ENCODE data around the gene SIGLECL1.
"Not testable (repeated sequence)": the region's sequence is repeated elsewhere in the genome, so short reads cannot be mapped to it uniquely, and the experiment has no call there.

The SIGLECL1 gene

DNA sequence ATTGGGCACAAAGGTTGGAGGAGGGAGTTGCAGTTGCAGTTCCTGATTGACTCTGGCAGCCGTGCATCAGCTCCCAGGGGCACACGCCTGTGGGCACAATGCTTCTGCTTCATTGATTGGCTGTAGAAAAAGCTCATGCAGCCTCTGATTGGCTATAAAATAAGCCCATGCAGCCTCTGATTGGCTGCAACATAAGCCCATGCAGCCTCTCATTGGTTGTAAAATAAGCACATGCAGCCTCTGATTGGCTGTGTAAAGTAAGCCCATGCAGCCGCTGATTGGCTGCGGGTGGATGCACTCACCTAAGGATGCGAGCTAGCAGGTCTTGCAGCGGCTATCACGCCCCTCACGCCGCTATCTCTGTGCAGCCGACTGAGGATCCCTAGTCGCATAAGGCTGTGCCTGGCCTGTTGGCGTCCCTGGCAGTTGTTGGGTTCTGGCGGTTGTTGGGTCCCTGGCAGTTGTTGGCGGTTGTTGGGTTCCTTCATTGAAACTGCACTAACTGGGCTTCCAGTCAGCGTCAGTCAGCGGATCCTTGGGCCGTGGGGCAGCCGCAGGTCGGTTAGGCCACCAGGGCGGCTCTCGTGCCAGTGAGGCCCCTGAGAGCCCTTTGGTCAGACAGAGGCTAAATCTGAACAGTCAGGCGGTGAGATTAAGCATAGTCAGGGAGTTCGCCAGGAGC, at the start of gene SIGLECL1:
Gene SIGLECL1, plus strand, starts transcription at position 295 of the 682 bp plus-strand sequence. CDS start 12,993 bp downstream, outside the sequence.
- in situ Hi-C loops (cut with MboI; ENCODE audit: low sequenced_read_pairs): loop anchor here (10.0 kb wide), 1 partner anchor 86 kb away; no protein-coding TSS in a partner anchor

DNA sequence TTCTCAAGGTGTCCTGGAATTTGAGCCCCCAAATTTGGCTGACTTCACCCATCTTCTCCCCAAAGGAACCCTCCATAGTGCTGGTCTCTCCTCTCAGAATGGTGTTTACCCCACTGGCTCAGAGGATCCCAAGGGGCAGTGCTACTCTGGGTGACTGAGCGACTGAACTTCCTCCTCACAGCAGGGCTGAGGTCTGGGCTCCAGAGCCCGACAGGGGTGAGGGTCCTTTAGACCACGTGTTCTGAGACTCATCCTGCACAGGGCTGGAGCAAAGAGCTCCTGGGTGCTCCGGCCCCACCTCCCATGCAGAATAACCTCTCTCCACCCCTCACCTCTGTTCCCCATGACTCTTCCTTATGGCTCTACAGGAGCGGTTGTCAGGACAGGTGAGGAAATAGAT, 49.2 kb upstream of the SIGLECL1 start:
- in situ Hi-C loops (cut with MboI; ENCODE audit: low sequenced_read_pairs): no loop called here

DNA sequence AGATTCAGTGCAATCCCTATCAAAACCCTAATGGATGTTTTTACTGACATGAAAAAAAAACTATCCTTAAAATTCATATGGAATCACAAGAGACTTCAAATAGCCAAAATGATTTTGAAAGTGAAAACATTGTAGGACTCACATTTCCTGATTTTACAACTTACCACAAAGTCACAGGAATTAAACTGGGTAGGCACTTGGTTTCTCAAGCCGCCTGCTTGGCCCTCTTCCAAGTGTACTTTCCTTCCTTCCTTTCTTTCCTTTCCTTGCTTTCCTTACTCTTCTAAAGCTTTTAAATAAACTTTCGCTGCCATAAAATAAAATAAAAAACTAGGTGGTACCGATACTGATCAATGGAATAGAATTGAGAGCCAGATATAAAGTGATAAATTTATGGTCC, 47.0 kb upstream of the SIGLECL1 start:
- in situ Hi-C loops (cut with MboI; ENCODE audit: low sequenced_read_pairs): no loop called here

GRCh38 chr19:51204321-51204720, 46.6 kb upstream of the SIGLECL1 start:
- in situ Hi-C loops (cut with MboI; ENCODE audit: low sequenced_read_pairs): no loop called here

- in situ Hi-C loops (cut with MboI; ENCODE audit: low sequenced_read_pairs): no loop called here
Observed at GRCh38 chr19:51207747-51208146, 43.1 kb upstream of the SIGLECL1 start.

- in situ Hi-C loops (cut with MboI; ENCODE audit: low sequenced_read_pairs): no loop called here
Observed at GRCh38 chr19:51210191-51210784, 40.6 kb upstream of the SIGLECL1 start.

GRCh38 chr19:51210874-51211361, 40.0 kb upstream of the SIGLECL1 start:
- in situ Hi-C loops (cut with MboI; ENCODE audit: low sequenced_read_pairs): not testable (repeated sequence)

DNA sequence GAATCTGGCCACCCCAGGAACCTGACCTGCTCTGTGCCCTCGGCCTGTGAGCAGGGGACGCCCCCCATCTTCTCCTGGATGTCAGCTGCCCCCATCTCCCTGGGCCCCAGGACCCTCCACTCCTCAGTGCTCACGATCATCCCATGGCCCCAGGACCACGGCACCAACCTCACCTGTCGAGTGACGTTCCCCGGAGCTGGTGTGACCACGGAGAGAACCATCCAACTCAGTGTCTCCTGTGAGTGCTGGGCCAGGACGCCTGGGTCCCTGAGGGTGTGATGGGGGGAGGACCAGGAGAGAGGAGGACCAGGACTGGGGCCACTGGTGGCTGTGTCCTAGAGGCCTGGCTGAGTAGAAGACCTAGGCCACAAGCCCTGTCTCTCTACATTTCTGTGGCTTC, 39.0 kb upstream of the SIGLECL1 start:
- in situ Hi-C loops (cut with MboI; ENCODE audit: low sequenced_read_pairs): no loop called here

DNA sequence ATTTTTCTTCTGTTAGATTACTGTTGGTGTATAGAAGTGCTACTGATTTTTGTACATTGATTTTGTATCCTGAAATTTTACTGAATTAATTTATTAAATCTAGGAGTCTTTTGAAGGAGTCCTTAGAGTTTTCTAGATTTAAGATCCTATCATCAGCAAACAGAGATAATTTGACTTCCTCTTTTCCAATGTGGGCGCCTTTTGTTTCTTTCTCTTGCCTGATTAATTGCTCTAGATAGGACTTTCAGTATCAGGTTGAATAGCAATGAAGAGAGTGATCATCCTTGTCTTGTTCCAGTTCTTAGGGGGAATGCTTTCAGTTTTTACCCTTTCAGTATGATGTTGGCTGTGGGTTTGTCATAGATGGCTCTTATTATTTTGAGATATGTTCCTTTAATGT, 31.6 kb upstream of the SIGLECL1 start:
- in situ Hi-C loops (cut with MboI; ENCODE audit: low sequenced_read_pairs): no loop called here

GRCh38 chr19:51219971-51220370, 30.9 kb upstream of the SIGLECL1 start:
- in situ Hi-C loops (cut with MboI; ENCODE audit: low sequenced_read_pairs): no loop called here

DNA sequence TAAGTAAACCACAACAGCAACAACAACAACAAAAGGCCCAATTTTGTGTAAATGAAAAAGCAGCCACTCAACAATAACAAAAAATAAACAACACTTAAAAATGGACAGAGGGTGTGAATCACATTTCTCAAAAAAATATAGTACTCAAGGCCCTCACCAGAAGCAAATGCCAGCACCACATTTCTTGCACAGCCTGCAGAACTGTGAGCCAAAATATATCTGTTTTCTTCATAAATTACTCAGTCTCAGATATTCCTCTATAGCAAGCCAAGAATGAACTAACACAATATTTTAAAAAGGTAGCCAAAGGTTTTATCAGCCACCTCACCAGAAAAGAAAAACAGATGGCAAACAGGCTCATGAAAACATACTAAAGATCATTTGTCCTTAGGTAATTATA, 29.9 kb upstream of the SIGLECL1 start:
- in situ Hi-C loops (cut with MboI; ENCODE audit: low sequenced_read_pairs): no loop called here

DNA sequence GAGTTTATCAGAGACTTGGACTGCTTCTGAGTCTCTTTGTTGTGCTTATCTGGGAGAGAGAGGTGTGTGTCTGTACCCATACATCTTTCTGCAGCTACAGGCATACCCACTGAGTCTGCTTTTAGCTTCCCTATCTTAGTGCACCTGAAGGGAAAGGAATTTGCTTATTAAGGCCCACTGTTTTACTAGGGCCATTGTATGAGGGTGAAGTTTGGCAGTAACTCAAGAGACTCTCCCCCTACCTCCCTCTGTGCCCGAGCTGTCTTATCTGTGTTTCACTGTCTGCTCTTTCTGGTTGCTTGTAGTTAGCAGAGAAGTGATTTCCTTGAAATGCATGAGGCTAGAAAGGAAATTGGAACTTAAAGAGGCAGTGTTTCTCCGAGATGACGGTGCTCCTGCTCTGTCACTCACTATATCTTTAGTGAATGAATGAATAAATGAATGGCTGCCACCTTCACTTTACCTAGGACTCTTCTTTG, 26.7 kb upstream of the SIGLECL1 start:
- in situ Hi-C loops (cut with MboI; ENCODE audit: low sequenced_read_pairs): no loop called here

DNA sequence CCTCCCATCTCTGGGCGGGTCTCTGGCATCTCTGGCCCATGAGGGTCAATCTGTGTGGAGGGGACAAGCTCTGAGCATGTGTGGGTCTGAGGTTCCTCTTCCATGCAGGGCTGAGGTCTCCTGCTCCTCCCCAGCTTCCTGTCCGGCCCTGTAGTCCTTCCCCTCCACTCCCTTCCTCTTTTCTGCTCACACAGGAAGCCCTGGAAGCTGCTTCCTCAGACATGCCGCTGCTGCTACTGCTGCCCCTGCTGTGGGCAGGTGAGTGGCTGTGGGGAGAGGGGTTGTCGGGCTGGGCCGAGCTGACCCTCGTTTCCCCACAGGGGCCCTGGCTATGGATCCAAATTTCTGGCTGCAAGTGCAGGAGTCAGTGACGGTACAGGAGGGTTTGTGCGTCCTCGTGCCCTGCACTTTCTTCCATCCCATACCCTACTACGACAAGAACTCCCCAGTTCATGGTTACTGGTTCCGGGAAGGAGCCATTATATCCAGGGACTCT, 25.9 kb upstream of the SIGLECL1 start, which contains the start of gene CD33:
Gene CD33, plus strand, starts transcription at position 183 of the 496 bp plus-strand sequence. Its CDS starts 39 bp downstream, at position 222.
- in situ Hi-C loops (cut with MboI; ENCODE audit: low sequenced_read_pairs): not testable (repeated sequence)

- in situ Hi-C loops (cut with MboI; ENCODE audit: low sequenced_read_pairs): no loop called here
Observed at GRCh38 chr19:51226067-51226466, 24.8 kb upstream of the SIGLECL1 start.

DNA sequence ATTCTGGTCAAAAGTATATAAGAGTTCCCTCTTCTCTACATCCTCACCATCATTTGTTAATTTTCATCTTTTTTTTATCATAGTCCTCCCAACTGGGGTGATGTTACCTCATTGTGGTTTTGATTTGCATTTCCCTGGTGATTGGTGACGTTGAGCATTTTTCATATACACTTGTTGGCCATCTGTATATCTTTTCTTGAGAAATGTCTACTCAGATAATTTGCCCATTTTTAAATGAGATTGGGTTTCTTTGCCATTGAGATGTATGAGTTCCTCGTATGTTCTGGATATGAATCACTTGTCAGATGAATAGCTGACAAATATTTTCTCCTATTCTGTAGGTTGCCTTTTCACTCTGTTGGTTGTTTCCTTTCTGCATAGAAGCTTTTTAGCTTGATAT, 23.6 kb upstream of the SIGLECL1 start:
- in situ Hi-C loops (cut with MboI; ENCODE audit: low sequenced_read_pairs): no loop called here

GRCh38 chr19:51227966-51228365, 22.9 kb upstream of the SIGLECL1 start:
- in situ Hi-C loops (cut with MboI; ENCODE audit: low sequenced_read_pairs): no loop called here

DNA sequence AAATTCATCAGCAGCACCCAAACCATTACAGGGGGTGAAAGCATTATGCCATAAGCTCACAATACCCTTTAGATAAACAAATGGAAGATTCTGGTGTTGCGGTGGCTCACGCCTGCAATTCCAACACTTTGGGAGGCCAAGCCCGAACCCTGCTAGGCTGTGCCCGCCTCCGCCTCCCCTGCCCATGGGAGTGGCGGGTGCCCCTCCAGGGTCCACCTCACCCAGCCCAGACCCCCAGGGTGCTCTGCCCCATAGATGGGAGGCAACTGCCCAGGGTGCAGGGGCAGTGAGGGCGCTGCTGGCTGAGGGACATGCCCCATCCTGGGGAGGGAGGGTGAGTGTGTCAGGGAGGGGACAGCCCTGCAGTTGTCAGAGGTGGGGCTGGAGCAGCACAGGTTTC, 10.0 kb upstream of the SIGLECL1 start:
- in situ Hi-C loops (cut with MboI; ENCODE audit: low sequenced_read_pairs): no loop called here

DNA sequence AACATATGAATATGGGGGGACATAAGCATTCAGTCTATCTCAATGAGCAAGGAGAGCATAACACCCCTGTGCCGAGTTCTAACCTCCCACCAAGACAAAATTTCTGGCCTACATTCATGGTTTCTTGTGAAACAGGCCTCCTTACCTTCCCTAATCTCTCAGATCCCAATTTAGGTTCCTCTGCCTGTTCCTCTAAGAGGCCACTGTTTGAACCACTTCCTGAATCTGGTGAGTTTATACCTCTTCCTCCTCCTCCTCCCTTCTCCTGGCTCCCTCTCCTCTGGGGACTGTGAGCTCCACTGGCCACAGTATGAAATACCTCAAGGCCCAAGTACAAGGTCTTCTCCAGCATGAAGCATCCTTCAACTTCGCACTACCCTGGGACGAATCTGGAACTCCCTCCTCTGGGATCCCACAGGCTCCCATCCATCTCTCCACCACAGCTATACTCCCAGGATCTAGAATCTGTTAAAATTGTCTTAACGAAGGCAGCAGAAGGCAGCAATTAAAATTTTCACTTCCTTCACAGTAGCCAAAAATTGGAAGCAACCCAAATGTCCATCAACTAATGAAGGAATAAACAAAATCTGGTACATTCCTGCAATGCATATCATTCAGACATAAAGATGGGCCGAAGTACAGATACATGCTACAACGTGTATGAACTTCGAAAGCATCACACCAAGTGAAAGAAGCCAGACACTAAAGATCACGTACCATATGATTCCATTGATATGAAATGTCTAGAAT, 7.8 kb upstream of the SIGLECL1 start:
- in situ Hi-C loops (cut with MboI; ENCODE audit: low sequenced_read_pairs): no loop called here

- in situ Hi-C loops (cut with MboI; ENCODE audit: low sequenced_read_pairs): no loop called here
Observed at GRCh38 chr19:51246164-51246552, 4.7 kb upstream of the SIGLECL1 start.

GRCh38 chr19:51247972-51248590, 2.8 kb upstream of the SIGLECL1 start:
- in situ Hi-C loops (cut with MboI; ENCODE audit: low sequenced_read_pairs): no loop called here

DNA sequence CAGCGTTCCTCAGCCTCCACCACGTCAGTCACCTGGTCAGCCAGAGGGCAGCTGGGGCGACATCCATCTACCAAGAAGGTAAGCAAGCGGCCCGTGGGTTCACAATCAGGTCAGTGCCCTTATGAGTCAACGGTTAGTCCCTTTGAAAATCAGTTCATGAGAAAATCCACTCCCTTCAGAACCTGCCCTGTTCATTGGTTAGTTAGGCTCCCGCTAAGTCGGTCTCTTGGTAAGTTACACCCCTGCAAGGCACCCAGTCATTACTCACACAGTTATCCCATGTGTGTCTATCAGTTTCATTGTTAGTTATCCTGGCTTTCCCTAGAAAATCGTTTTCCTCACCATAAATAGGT, 564 bp downstream of the SIGLECL1 start:
- in situ Hi-C loops (cut with MboI; ENCODE audit: low sequenced_read_pairs): loop anchor here (10.0 kb wide), 1 partner anchor 87 kb away; no protein-coding TSS in a partner anchor

All from HL-60/S4 treated with phorbol 12-myristate 13-acetate at 8.2 ng/mL for 4 days and 3 days (cell line).